Panc1 (cell line): ENCODE results near the gene FAM234B. TPM values are rescaled to one million over a fixed set of nuclear protein-coding genes. Genes with fewer than 3 reads are reported as not detected.

Experiments
- ATAC-seq: fragments of 200-7000 bp; cut with Tn5 transposase; 2 replicates; pipeline ENCODE4 v1.9.1; 2020; ENCODE audit warnings: mild to moderate bottlenecking, moderate library complexity
- BruUV-seq: library from RNA; stranded (reverse); fragments of 400-500 nt; replicated peaks from 2 replicates; lab custom pipeline; 2021; lab: Mats Ljungman, UMichigan
- CTCF ChIA-PET: fragments of 300-600 bp; sonication (Branson Sonifier 250); formaldehyde crosslinking; loops from one replicate; lab custom pipeline; 2022; ENCODE audit warnings: antibody characterized with exemption; lab: Charles Lee
- POLR2A ChIA-PET: fragments of 300-600 bp; sonication (Branson Sonifier 250); formaldehyde crosslinking; loops from one replicate; lab custom pipeline; 2022; ENCODE audit warnings: antibody characterized with exemption; lab: Charles Lee
- DNase-seq: peaks from one replicate; pipeline ENCODE4 v3.0.0-alpha.2; 2010; ENCODE audit warnings: low read depth, low spot score
- H3K27ac ChIP-seq: 2 replicates; pipeline ENCODE4 v1.5.1; 2011; ENCODE audit warnings: mild to moderate bottlenecking, low read length, inconsistent platforms
- H3K27me3 ChIP-seq: fragments of 200-500 bp; sonication (Bioruptor generic); 2 replicates; pipeline ENCODE4 v1.6.0; 2014; ENCODE audit warnings: low read length, inconsistent platforms; ENCODE audit not compliant: control insufficient read depth, insufficient read depth
- H3K36me3 ChIP-seq: fragments of 200-500 bp; sonication (Bioruptor generic); 2 replicates; pipeline ENCODE4 v1.5.1; 2014; ENCODE audit warnings: inconsistent platforms, mild to moderate bottlenecking, low read length, moderate library complexity; ENCODE audit not compliant: control insufficient read depth, insufficient read depth
- H3K4me1 ChIP-seq: 2 replicates; pipeline ENCODE4 v1.5.1; 2011; ENCODE audit warnings: inconsistent platforms, mild to moderate bottlenecking, low read length, moderate library complexity; ENCODE audit not compliant: control insufficient read depth, insufficient read depth
- H3K4me3 ChIP-seq, 2 experiments: 2 replicates each; pipeline ENCODE4 v1.5.1; 2011 to 2012; ENCODE audit warnings: low read depth in 2 of 2, low read length in 2 of 2, mild to moderate bottlenecking in 2 of 2, inconsistent platforms in 1 of 2, moderate library complexity in 1 of 2
- H3K9me3 ChIP-seq: fragments of 200-500 bp; sonication (Bioruptor generic); 2 replicates; pipeline ENCODE4 v1.5.1; 2014; ENCODE audit warnings: low read depth, mild to moderate bottlenecking, inconsistent platforms, low read length, moderate library complexity; ENCODE audit not compliant: control insufficient read depth, insufficient read depth
- POLR2AphosphoS5 ChIP-seq: IDR thresholded peaks from 2 replicates; pipeline ENCODE4 v1.6.1; 2012; ENCODE audit warnings: mild to moderate bottlenecking, low read depth, low read length, moderate library complexity
- SIN3A ChIP-seq: IDR thresholded peaks from 2 replicates; pipeline ENCODE4 v1.6.1; 2012; ENCODE audit warnings: low read depth, mild to moderate bottlenecking, low read length, moderate library complexity, borderline replicate concordance; ENCODE audit not compliant: insufficient read depth
- TCF7L2 ChIP-seq: IDR thresholded peaks from 2 replicates; pipeline ENCODE4 v1.6.1; 2011; ENCODE audit warnings: mild to moderate bottlenecking, low read depth, low read length, inconsistent platforms
- in situ Hi-C: cut with HindIII; loops from 2 replicates; pipeline ENCODE4 v1.10.0; 2016; ENCODE audit warnings: low sequenced_read_pairs, low pct_unique_long_range_greater_than_20kb
- intact Hi-C: fragments of 100-400 bp; cut with micrococcal nuclease; formaldehyde crosslinking; loops from one replicate; pipeline ENCODE4 v1.10.0; 2022; ENCODE audit not compliant: unreplicated experiment
- total RNA-seq: library from RNA; stranded (reverse); gene quantifications from one replicate; pipeline ENCODE4 v1.2.1, GENCODE V29; 2021; ENCODE audit not compliant: unreplicated experiment
- TF ChIP-seq, protein P1 (sequence below), 2 experiments: IDR thresholded peaks; 2 replicates each; pipeline ENCODE4 v1.6.1; 2011 to 2012; ENCODE audit warnings: low read depth in 2 of 2, control low read depth in 1 of 2, low read length in 1 of 2, mild to moderate bottlenecking in 1 of 2, moderate library complexity in 1 of 2; ENCODE audit not compliant: insufficient read depth in 1 of 2
- TF ChIP-seq, protein P2 (sequence below): fragments of 450-650 bp; IDR thresholded peaks from 2 replicates; pipeline ENCODE4 v1.5.1; 2017; ENCODE audit warnings: mild to moderate bottlenecking

FAM234B gene
- total RNA-seq, 1 experiment from 2014 or later = 5.4 TPM

DNA sequence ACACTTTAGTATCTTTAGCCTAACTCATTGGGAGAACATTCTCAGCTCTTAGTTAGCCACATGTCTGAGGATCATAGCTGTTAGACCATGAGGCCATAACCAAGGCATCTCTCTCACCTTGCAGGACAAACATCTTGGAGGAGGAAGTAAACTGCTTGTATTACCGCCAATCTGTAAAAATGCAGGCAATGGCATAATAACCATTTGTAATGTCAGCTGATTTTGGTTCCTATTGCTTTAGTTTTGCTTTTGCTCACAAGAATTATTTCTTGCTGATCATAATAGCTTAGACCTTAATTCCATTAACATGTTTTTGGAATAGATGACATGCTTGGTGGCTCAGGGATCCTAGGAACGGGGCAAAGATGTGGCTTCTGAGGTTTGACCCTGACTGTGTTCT lies 75.6 kb downstream of the FAM234B start:
- CTCF ChIA-PET = no interaction called here
- TF ChIP-seq, protein P1, sequence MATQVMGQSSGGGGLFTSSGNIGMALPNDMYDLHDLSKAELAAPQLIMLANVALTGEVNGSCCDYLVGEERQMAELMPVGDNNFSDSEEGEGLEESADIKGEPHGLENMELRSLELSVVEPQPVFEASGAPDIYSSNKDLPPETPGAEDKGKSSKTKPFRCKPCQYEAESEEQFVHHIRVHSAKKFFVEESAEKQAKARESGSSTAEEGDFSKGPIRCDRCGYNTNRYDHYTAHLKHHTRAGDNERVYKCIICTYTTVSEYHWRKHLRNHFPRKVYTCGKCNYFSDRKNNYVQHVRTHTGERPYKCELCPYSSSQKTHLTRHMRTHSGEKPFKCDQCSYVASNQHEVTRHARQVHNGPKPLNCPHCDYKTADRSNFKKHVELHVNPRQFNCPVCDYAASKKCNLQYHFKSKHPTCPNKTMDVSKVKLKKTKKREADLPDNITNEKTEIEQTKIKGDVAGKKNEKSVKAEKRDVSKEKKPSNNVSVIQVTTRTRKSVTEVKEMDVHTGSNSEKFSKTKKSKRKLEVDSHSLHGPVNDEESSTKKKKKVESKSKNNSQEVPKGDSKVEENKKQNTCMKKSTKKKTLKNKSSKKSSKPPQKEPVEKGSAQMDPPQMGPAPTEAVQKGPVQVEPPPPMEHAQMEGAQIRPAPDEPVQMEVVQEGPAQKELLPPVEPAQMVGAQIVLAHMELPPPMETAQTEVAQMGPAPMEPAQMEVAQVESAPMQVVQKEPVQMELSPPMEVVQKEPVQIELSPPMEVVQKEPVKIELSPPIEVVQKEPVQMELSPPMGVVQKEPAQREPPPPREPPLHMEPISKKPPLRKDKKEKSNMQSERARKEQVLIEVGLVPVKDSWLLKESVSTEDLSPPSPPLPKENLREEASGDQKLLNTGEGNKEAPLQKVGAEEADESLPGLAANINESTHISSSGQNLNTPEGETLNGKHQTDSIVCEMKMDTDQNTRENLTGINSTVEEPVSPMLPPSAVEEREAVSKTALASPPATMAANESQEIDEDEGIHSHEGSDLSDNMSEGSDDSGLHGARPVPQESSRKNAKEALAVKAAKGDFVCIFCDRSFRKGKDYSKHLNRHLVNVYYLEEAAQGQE (IDR thresholded peaks at IDR 0.05; ENCODE audit: insufficient read depth in 1 of 2, low read depth in 2 of 2, low read length in 1 of 2) = no peak
- TF ChIP-seq SIN3A (no peak), POLR2AphosphoS5 (no peak), TCF7L2 (no peak)
- TF ChIP-seq, protein P2, sequence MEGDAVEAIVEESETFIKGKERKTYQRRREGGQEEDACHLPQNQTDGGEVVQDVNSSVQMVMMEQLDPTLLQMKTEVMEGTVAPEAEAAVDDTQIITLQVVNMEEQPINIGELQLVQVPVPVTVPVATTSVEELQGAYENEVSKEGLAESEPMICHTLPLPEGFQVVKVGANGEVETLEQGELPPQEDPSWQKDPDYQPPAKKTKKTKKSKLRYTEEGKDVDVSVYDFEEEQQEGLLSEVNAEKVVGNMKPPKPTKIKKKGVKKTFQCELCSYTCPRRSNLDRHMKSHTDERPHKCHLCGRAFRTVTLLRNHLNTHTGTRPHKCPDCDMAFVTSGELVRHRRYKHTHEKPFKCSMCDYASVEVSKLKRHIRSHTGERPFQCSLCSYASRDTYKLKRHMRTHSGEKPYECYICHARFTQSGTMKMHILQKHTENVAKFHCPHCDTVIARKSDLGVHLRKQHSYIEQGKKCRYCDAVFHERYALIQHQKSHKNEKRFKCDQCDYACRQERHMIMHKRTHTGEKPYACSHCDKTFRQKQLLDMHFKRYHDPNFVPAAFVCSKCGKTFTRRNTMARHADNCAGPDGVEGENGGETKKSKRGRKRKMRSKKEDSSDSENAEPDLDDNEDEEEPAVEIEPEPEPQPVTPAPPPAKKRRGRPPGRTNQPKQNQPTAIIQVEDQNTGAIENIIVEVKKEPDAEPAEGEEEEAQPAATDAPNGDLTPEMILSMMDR = no peak
- in situ Hi-C loops (no loop called here), intact Hi-C loops (no loop called here)
- Histone ChIP-seq H3K27me3 (no peaks in the 10 kb centered on the region), H3K27ac (no peak overlapping the region), H3K4me1 (peaks cover 2% of the 10 kb centered on the region; the same call in 1 of the 2 replicates), H3K9me3 (no peaks in the 10 kb centered on the region), H3K36me3 (no peaks in the 10 kb centered on the region), H3K4me3 (no peak overlapping the region)
- ATAC-seq (no peak), DNase-seq (no peak)
- BruUV-seq = no TSS peak
- POLR2A ChIA-PET = no interaction called here

DNA sequence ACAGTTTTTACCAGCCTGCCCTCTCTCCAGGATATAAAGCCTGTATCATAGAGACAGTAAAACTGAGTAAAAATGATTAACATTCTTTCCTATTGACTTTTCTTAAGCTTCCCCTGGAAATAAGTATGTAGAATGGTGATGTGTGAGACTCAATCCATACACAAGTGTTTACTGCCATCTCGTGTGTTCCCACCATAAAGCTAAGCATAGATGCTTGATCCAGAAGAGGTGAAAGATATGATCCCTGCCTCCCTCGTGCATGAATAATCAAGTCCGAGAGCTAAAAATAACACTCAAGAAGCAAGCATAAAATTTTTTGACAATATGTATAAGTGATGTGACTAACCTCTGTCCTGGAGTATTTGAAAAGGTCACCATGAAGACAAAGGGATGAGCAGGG lies 76.2 kb downstream of the FAM234B start:
- POLR2A ChIA-PET = no interaction called here
- Histone ChIP-seq H3K4me3 (no peak overlapping the region), H3K36me3 (no peaks in the 10 kb centered on the region), H3K27me3 (no peaks in the 10 kb centered on the region), H3K27ac (no peak overlapping the region), H3K4me1 (peaks cover 5% of the 10 kb centered on the region; the same call in 1 of the 2 replicates), H3K9me3 (no peaks in the 10 kb centered on the region)
- DNase-seq (no peak), ATAC-seq (no peak)
- in situ Hi-C loops = no loop called here
- CTCF ChIA-PET = no interaction called here
- intact Hi-C loops = no loop called here
- TF ChIP-seq, protein P2 = no peak
- TF ChIP-seq, protein P1 (IDR thresholded peaks at IDR 0.05; ENCODE audit: insufficient read depth in 1 of 2, low read depth in 2 of 2, low read length in 1 of 2) = no peak
- TF ChIP-seq SIN3A (no peak), POLR2AphosphoS5 (no peak), TCF7L2 (no peak)
- no TSS peak for BruUV-seq
